Measurements from ENCODE around the gene C19orf38.

The C19orf38 gene

DNA sequence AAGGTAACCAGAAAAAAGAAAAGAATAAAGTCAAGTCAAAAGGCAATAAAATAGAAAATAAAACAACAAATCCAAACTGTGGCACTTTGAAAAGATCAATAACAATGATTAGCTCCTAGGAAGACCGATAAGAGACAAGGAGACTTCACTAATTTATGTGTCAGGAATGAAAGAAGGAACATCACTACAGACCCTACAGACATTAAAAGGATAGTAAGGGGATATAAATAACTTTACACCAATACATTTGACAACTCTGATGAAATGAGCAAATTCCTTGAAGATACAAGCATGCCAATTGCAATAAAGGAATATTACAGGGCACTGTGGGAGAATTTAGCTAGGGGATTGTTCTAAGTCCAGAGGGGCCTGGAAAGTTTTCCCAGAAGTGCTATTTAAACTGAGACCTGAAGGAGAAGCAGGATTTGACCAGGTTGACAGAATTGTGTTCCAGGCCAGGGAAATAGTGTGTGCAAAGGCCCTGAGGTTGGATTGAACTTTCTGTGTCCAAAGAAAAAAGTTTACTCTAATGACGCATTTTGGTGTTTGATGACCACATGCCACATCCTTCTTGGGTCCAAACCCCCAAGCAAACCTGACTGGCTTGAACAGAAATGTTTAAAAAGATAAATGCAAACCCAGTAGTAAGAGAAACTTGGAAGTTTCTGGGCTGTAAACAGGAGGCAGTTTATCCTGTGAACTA is 1.6 kb upstream of the C19orf38 start:
- H3F3A ChIP-seq (ENCODE audit: control insufficient read depth, insufficient read depth): no peaks in the 10 kb centered on the region
- no peak overlapping the region for H3K4me2 ChIP-seq (ENCODE audit: low read length)
- H3K36me3 ChIP-seq (ENCODE audit: control insufficient read depth, low read length): no peaks in the 10 kb centered on the region
- no peaks in the 10 kb centered on the region for H3K9me3 ChIP-seq (ENCODE audit: control insufficient read depth, insufficient read depth, low read length)
- TF ChIP-seq EZH2phosphoT487 (IDR thresholded peaks at IDR 0.05; ENCODE audit: borderline replicate concordance, low read length): no peak
- TF ChIP-seq, protein P1, sequence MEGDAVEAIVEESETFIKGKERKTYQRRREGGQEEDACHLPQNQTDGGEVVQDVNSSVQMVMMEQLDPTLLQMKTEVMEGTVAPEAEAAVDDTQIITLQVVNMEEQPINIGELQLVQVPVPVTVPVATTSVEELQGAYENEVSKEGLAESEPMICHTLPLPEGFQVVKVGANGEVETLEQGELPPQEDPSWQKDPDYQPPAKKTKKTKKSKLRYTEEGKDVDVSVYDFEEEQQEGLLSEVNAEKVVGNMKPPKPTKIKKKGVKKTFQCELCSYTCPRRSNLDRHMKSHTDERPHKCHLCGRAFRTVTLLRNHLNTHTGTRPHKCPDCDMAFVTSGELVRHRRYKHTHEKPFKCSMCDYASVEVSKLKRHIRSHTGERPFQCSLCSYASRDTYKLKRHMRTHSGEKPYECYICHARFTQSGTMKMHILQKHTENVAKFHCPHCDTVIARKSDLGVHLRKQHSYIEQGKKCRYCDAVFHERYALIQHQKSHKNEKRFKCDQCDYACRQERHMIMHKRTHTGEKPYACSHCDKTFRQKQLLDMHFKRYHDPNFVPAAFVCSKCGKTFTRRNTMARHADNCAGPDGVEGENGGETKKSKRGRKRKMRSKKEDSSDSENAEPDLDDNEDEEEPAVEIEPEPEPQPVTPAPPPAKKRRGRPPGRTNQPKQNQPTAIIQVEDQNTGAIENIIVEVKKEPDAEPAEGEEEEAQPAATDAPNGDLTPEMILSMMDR (IDR thresholded peaks at IDR 0.05; ENCODE audit: low read depth, low read length, poor library complexity, severe bottlenecking): no peak
- no peaks in the 10 kb centered on the region for H3K79me2 ChIP-seq (ENCODE audit: control insufficient read depth, low read length)
- H3K27me3 ChIP-seq (ENCODE audit: control insufficient read depth, low read length): peaks cover 4% of the 10 kb centered on the region; the same call in 1 of the 2 replicates
- no peaks in the 10 kb centered on the region for H3K9me2 ChIP-seq (replicated peaks; ENCODE audit: control insufficient read depth, low read length)
- H4K20me1 ChIP-seq (ENCODE audit: control insufficient read depth, insufficient read depth, low read depth, low read length): no peaks in the 10 kb centered on the region
- H3K4me1 ChIP-seq (ENCODE audit: control insufficient read depth, low read length): peaks cover 8% of the 10 kb centered on the region
- no peak overlapping the region for H3K4me3 ChIP-seq (ENCODE audit: low read length)
- no peak overlapping the region for H3K27ac ChIP-seq (ENCODE audit: low read depth, low read length)

DNA sequence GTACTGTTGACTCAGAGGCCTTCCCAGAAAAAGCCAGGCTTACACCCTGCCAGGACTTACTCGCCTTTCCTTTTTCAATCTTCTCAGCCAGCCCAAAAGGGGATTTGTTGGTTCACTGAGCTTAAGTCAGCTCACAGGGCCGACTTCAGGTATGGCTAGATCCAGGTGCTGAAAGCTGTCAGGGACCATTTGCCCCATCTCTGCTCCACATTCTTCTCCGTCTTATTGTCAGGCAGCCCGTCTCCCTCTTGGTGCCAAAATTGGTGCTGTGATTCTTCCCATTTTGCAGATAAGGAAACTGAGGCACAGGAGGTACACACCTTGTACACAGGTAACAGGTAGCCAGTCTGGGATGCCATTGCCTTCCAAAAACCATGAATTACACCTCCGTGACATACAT is 2.4 kb downstream of the C19orf38 start:
- Histone ChIP-seq H3K9me2 (replicated peaks; ENCODE audit: control insufficient read depth, low read length) (no peaks in the 10 kb centered on the region), H4K20me1 (ENCODE audit: control insufficient read depth, insufficient read depth, low read depth, low read length) (no peaks in the 10 kb centered on the region), H3K27ac (ENCODE audit: low read depth, low read length) (no peak overlapping the region), H3F3A (ENCODE audit: control insufficient read depth, insufficient read depth) (no peaks in the 10 kb centered on the region), H3K4me2 (ENCODE audit: low read length) (no peak overlapping the region), H3K36me3 (ENCODE audit: control insufficient read depth, low read length) (no peaks in the 10 kb centered on the region), H3K27me3 (ENCODE audit: control insufficient read depth, low read length) (peaks cover 4% of the 10 kb centered on the region; the same call in 1 of the 2 replicates), H3K79me2 (ENCODE audit: control insufficient read depth, low read length) (no peaks in the 10 kb centered on the region), H3K9me3 (ENCODE audit: control insufficient read depth, insufficient read depth, low read length) (no peaks in the 10 kb centered on the region), H3K4me1 (ENCODE audit: control insufficient read depth, low read length) (peaks cover 8% of the 10 kb centered on the region), H3K4me3 (ENCODE audit: low read length) (no peak overlapping the region)
- TF ChIP-seq, protein P1 (IDR thresholded peaks at IDR 0.05; ENCODE audit: low read depth, low read length, poor library complexity, severe bottlenecking): no peak
- TF ChIP-seq EZH2phosphoT487 (IDR thresholded peaks at IDR 0.05; ENCODE audit: borderline replicate concordance, low read length): no peak

DNA sequence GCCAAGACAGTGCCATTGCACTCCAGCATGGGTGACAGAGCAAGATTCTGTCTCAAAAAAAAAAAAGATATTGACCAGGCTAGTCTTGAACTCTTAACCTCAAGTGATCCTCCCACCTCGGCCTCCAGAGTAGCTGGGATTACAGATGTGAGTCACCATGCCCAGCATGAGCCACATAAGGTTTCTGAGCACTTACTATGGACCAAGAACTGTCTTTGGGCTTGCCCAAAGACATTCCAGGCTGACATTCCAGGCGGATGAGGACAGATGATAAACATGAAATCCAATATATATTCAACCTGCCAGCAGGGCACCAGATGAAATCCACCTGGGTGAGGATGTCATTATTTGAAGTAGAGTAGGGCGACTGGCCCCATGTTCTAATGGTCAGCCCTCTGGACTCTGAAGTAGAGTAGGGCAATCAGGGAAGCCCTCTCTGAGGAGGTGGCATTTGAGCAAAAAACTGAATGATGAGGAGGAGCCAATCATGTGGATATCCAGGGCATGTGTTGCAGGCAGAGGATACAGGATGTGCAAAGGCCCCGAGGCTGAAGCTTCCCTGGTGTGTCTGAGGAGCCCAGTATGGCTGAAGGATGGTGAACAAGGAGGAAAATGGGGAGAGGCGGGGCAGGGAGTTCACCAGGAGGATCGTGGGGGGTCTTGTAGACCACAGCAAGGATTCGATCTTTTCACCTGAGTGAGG is 4.0 kb downstream of the C19orf38 start:
- no peak overlapping the region for H3K4me2 ChIP-seq (ENCODE audit: low read length)
- no peaks in the 10 kb centered on the region for H3K9me2 ChIP-seq (replicated peaks; ENCODE audit: control insufficient read depth, low read length)
- H3K79me2 ChIP-seq (ENCODE audit: control insufficient read depth, low read length): no peaks in the 10 kb centered on the region
- peaks cover 8% of the 10 kb centered on the region for H3K4me1 ChIP-seq (ENCODE audit: control insufficient read depth, low read length)
- TF ChIP-seq, protein P1 (IDR thresholded peaks at IDR 0.05; ENCODE audit: low read depth, low read length, poor library complexity, severe bottlenecking): no peak
- TF ChIP-seq EZH2phosphoT487 (IDR thresholded peaks at IDR 0.05; ENCODE audit: borderline replicate concordance, low read length): no peak
- H3K27ac ChIP-seq (ENCODE audit: low read depth, low read length): no peak overlapping the region
- H3K36me3 ChIP-seq (ENCODE audit: control insufficient read depth, low read length): no peaks in the 10 kb centered on the region
- H3K4me3 ChIP-seq (ENCODE audit: low read length): no peak overlapping the region
- peaks cover 4% of the 10 kb centered on the region; the same call in 1 of the 2 replicates for H3K27me3 ChIP-seq (ENCODE audit: control insufficient read depth, low read length)
- H4K20me1 ChIP-seq (ENCODE audit: control insufficient read depth, insufficient read depth, low read depth, low read length): no peaks in the 10 kb centered on the region
- no peaks in the 10 kb centered on the region for H3K9me3 ChIP-seq (ENCODE audit: control insufficient read depth, insufficient read depth, low read length)
- H3F3A ChIP-seq (ENCODE audit: control insufficient read depth, insufficient read depth): no peaks in the 10 kb centered on the region
